ENCODE measurements around the gene DYRK3. TPM values are rescaled to one million over a fixed set of nuclear protein-coding genes. Genes with fewer than 3 reads are reported as not detected.

DYRK3 gene
- total RNA-seq, 1 donor from 2014 or later: 1.7 TPM

DNA sequence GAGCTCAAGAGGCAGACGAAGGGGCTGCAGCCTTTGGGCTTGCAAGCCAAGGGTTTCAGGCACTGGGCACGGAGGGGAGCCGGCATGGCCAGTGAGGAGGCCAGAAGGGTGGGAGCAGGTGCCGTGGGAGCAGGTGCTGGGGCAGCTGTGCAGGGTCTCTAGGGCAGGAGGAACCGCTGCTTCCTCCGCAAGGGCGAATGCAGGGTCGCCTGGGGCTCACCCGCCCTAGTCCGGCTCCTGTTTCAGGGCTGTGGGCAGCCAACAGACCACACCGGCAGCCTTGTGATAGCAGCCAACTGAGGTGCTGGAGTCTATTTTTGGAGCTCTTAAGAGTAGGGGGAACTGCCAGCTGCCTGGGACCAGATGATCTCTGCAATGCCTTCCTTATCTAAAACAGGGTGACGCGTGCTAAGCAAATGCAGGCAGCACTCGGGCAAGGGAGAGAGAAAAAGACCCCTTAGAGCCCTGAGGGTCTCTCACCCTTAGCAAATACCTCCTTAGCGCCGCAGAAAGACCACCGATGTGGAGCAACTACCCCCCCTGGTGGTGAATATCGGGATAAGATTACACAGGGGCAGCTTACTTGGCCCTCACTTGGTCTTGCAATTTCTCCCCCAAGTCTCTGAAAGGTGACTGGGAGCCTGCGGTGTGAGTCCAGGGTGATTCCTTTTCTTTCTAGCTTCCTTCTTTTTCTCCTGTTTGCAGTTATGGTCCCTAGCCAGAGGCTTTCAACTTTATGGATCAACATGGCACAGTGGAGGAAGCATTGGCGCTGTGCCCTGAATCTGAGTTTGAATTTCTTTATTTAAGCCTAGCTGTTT is 28.7 kb downstream of the DYRK3 start:
- H3K4me1 Mint-ChIP-seq (ENCODE audit: unreplicated experiment): peaks cover 2% of the 10 kb centered on the region
- TF ChIP-seq, protein P1, sequence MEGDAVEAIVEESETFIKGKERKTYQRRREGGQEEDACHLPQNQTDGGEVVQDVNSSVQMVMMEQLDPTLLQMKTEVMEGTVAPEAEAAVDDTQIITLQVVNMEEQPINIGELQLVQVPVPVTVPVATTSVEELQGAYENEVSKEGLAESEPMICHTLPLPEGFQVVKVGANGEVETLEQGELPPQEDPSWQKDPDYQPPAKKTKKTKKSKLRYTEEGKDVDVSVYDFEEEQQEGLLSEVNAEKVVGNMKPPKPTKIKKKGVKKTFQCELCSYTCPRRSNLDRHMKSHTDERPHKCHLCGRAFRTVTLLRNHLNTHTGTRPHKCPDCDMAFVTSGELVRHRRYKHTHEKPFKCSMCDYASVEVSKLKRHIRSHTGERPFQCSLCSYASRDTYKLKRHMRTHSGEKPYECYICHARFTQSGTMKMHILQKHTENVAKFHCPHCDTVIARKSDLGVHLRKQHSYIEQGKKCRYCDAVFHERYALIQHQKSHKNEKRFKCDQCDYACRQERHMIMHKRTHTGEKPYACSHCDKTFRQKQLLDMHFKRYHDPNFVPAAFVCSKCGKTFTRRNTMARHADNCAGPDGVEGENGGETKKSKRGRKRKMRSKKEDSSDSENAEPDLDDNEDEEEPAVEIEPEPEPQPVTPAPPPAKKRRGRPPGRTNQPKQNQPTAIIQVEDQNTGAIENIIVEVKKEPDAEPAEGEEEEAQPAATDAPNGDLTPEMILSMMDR (IDR thresholded peaks at IDR 0.05): peak; percentile 90
- H3K36me3 Mint-ChIP-seq (ENCODE audit: unreplicated experiment): no peaks in the 10 kb centered on the region
- H3K9me3 Mint-ChIP-seq (ENCODE audit: unreplicated experiment): no peaks in the 10 kb centered on the region
- peaks cover 65% of the 10 kb centered on the region for H3K27me3 Mint-ChIP-seq (ENCODE audit: unreplicated experiment)
- H3K4me3 Mint-ChIP-seq (ENCODE audit: unreplicated experiment): no peak overlapping the region
- peak; percentile 87 for DNase-seq (ENCODE audit: extremely low spot score, unreplicated experiment)
- H3K27ac Mint-ChIP-seq (ENCODE audit: unreplicated experiment): no peak overlapping the region

DNA sequence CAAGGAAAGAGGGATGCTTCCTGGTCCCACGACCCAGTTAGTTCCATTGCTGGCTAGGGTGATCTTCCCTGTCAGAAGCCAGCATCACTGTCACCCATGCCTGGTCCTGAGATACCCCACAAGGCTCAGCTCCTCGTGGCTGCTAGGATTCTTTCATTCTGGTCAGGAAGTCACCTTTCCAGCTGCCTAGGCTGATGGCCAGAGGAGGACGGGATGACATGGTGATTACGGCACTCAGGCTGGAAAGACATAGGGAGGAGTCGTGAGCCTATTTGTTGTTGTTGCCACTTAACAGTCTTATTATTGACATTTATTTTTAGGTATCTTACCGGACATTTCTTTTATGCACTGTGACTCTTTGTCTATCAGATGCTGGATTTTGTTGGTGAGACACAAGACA is 29.4 kb downstream of the DYRK3 start:
- Mint-ChIP-seq H3K9me3 (ENCODE audit: unreplicated experiment) (no peaks in the 10 kb centered on the region), H3K27ac (ENCODE audit: unreplicated experiment) (no peak overlapping the region), H3K36me3 (ENCODE audit: unreplicated experiment) (no peaks in the 10 kb centered on the region), H3K27me3 (ENCODE audit: unreplicated experiment) (peaks cover 68% of the 10 kb centered on the region), H3K4me3 (ENCODE audit: unreplicated experiment) (no peak overlapping the region), H3K4me1 (ENCODE audit: unreplicated experiment) (peaks cover 2% of the 10 kb centered on the region)
- DNase-seq (ENCODE audit: extremely low spot score, unreplicated experiment): no peak
- TF ChIP-seq, protein P1 (IDR thresholded peaks at IDR 0.05): no peak

GRCh38 chr1:206666031-206666561 is 30.8 kb downstream of the DYRK3 start:
- TF ChIP-seq, protein P1 (IDR thresholded peaks at IDR 0.05): no peak
- Mint-ChIP-seq H3K36me3 (ENCODE audit: unreplicated experiment) (no peaks in the 10 kb centered on the region), H3K4me3 (ENCODE audit: unreplicated experiment) (no peak overlapping the region), H3K27me3 (ENCODE audit: unreplicated experiment) (peaks cover 71% of the 10 kb centered on the region), H3K27ac (ENCODE audit: unreplicated experiment) (no peak overlapping the region), H3K9me3 (ENCODE audit: unreplicated experiment) (no peaks in the 10 kb centered on the region), H3K4me1 (ENCODE audit: unreplicated experiment) (peaks cover 2% of the 10 kb centered on the region)
- no peak for DNase-seq (ENCODE audit: extremely low spot score, unreplicated experiment)

DNA sequence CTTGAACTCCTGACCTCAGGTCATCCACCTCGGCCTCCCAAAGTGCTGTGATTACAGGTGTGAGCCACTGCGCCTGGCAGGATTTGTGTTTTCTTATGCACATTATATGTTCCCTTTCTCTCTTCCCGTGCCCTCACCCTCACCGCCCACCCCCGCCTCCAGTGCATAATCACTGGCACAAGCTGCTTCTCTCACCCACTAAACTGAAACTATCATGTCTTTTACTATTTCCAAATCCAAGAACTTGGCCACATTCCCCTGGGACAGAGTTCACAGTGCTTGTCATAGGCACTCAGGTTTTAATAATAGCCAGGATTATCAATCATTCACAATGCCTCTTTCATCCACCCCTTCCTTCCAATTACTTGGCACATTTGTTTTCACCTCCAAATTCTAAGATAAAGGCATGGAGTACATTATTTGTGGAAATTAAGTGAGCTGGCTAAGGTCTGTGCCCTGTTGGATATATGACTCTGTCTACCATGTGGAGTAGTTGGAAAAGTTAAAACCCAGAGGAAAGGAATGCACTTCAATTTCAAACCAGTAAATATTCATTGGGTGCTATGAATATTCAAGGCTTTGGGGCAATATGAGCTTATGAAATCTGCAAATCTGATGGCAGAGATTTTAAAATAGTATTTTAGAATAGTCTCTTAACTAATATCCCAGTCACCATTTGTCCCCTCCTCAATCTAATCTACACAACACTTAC is 31.8 kb downstream of the DYRK3 start:
- Mint-ChIP-seq H3K9me3 (ENCODE audit: unreplicated experiment) (no peaks in the 10 kb centered on the region), H3K4me1 (ENCODE audit: unreplicated experiment) (peaks cover 2% of the 10 kb centered on the region), H3K27me3 (ENCODE audit: unreplicated experiment) (peaks cover 63% of the 10 kb centered on the region), H3K4me3 (ENCODE audit: unreplicated experiment) (no peak overlapping the region), H3K36me3 (ENCODE audit: unreplicated experiment) (no peaks in the 10 kb centered on the region), H3K27ac (ENCODE audit: unreplicated experiment) (no peak overlapping the region)
- no peak for DNase-seq (ENCODE audit: extremely low spot score, unreplicated experiment)
- TF ChIP-seq, protein P1 (IDR thresholded peaks at IDR 0.05): no peak

DNA sequence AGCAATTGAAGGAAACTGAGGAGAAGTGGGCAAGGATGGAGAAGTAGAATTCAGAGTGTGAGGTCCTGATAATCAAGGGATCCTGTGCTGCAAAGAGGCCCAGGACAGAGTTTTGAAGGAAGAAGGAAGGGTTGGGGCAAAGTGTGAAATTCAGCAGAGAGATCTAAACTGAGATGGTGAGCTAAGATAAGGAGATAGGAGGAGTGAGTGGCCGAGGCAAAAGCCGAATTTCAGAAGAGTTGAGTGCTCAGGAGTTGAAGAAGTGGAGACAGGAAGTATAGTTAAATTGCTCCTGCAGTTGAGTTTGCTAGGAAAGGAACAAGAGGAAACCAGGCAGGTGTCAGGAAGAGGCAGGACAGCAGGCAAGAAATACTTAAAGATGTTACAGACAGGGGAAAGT is 33.0 kb downstream of the DYRK3 start:
- Mint-ChIP-seq H3K4me3 (ENCODE audit: unreplicated experiment) (no peak overlapping the region), H3K9me3 (ENCODE audit: unreplicated experiment) (no peaks in the 10 kb centered on the region), H3K27ac (ENCODE audit: unreplicated experiment) (no peak overlapping the region), H3K36me3 (ENCODE audit: unreplicated experiment) (no peaks in the 10 kb centered on the region), H3K4me1 (ENCODE audit: unreplicated experiment) (peaks cover 2% of the 10 kb centered on the region), H3K27me3 (ENCODE audit: unreplicated experiment) (peaks cover 51% of the 10 kb centered on the region)
- no peak for DNase-seq (ENCODE audit: extremely low spot score, unreplicated experiment)
- TF ChIP-seq, protein P1 (IDR thresholded peaks at IDR 0.05): no peak

Data from osteocyte (in vitro differentiated cells).